Natural killer cell (primary cell): ENCODE results near the gene DCD. TPM values are rescaled to one million over a fixed set of nuclear protein-coding genes. Genes with fewer than 3 reads are reported as not detected.
A peak's percentile ranks its signal among the peaks of the same experiment; 100 is the strongest.

Experiments
- ATAC-seq, 3 donors: fragments of 150-1000 bp in 2 of 3; fragments of 200-7000 bp in 1 of 3; cut with Tn5 transposase; 1 replicate in 1 of 3; 2 replicates in 2 of 3; pipeline ENCODE4 v1.10.0; 2021; ENCODE audit warnings: mild to moderate bottlenecking in 2 of 3, moderate library complexity in 2 of 3
- DNase-seq, 2 donors: peaks; one replicate each; pipeline versions ENCODE4 v3.0.0 to v3.0.0-alpha.2; 2013 to 2021; ENCODE audit warnings: mixed read lengths in 1 of 2
- H3K27ac ChIP-seq: one replicate; pipeline ENCODE4 v1.5.1; 2013; ENCODE audit warnings: mild to moderate bottlenecking, low read length
- H3K27me3 ChIP-seq: one replicate; pipeline ENCODE4 v1.6.1; 2013; ENCODE audit warnings: low read length; ENCODE audit not compliant: control insufficient read depth, insufficient read depth
- H3K36me3 ChIP-seq: one replicate; pipeline ENCODE4 v1.6.1; 2013; ENCODE audit warnings: low read length; ENCODE audit not compliant: control insufficient read depth, insufficient read depth
- H3K4me1 ChIP-seq: one replicate; pipeline ENCODE4 v1.6.1; 2013; ENCODE audit warnings: low read length; ENCODE audit not compliant: control insufficient read depth, insufficient read depth
- H3K4me3 ChIP-seq: one replicate; pipeline ENCODE4 v1.5.1; 2013; ENCODE audit warnings: low read length
- H3K9me3 ChIP-seq: one replicate; pipeline ENCODE4 v1.6.1; 2013; ENCODE audit warnings: low read length; ENCODE audit not compliant: control insufficient read depth, insufficient read depth
- H3K27ac Mint-ChIP-seq, 2 donors: one replicate each; pipeline ENCODE4 v1.8.0; 2022; ENCODE audit warnings: mild to moderate bottlenecking in 2 of 2, mixed read lengths in 2 of 2, moderate library complexity in 1 of 2
- H3K27me3 Mint-ChIP-seq, 2 donors: one replicate each; pipeline ENCODE4 v1.8.0; 2022; ENCODE audit warnings: low read depth in 2 of 2, mixed read lengths in 2 of 2
- H3K36me3 Mint-ChIP-seq: one replicate; pipeline ENCODE4 v1.8.0; 2022; ENCODE audit warnings: mixed read lengths
- H3K4me1 Mint-ChIP-seq, 2 donors: one replicate each; pipeline ENCODE4 v1.8.0; 2022; ENCODE audit warnings: mixed read lengths in 2 of 2
- H3K4me3 Mint-ChIP-seq: one replicate; pipeline ENCODE4 v1.8.0; 2022; ENCODE audit warnings: mild to moderate bottlenecking, moderate library complexity, mixed read lengths
- H3K9me3 Mint-ChIP-seq, 2 donors: one replicate each; pipeline ENCODE4 v1.8.0; 2022; ENCODE audit warnings: mixed read lengths in 2 of 2
- CTCF ChIP-seq: fragments of 200-600 bp; IDR thresholded peaks from one replicate; pipeline ENCODE4 v1.8.0; 2022; ENCODE audit warnings: antibody characterized with exemption
- WGBS: methylation state at CpG from one replicate; pipeline ENCODE4 v1.1.7; 2013; ENCODE audit warnings: missing lambda C conversion rate; ENCODE audit not compliant: insufficient coverage; 5-methylcytosine and 5-hydroxymethylcytosine counted together
- intact Hi-C: fragments of 100-400 bp; cut with micrococcal nuclease; formaldehyde crosslinking; loops from one replicate; pipeline ENCODE4 v1.14.2; 2022
- total RNA-seq, 4 donors: library from RNA; stranded (reverse); fragments of 120-200 nt in 1 of 4; gene quantifications; one replicate each; pipeline versions ENCODE4 v1.2.3 to v1.2.4, GENCODE V29; 2013 to 2022

DCD gene
- total RNA-seq, 3 donors from 2014 or later (not counting 1 experiment from before 2014, with no cell fraction given): not detected

GRCh38 chr12:54603173-54603814 is 44.9 kb downstream of the DCD start:
- peak; percentile 77 for TF ChIP-seq CTCF
- H3K36me3 ChIP-seq: no peaks in the 10 kb centered on the region
- H3K4me3 ChIP-seq: no peak overlapping the region
- no peaks in the 10 kb centered on the region for H3K36me3 Mint-ChIP-seq
- no peaks in the 10 kb centered on the region for H3K9me3 Mint-ChIP-seq
- intact Hi-C loops: no loop called here
- no peak overlapping the region for H3K27ac Mint-ChIP-seq
- H3K27me3 Mint-ChIP-seq: peaks cover 9 to 17% of the 10 kb centered on the region in 2 donors
- H3K4me3 Mint-ChIP-seq: no peak overlapping the region
- 6% methylated on average over 5 of the region's 8 CpGs for WGBS
- ATAC-seq (peak; percentile 87 to 97 (median 96)), DNase-seq (peak; percentile 41 to 81)
- no peaks in the 10 kb centered on the region for H3K4me1 ChIP-seq
- H3K27ac ChIP-seq: no peak overlapping the region
- no peaks in the 10 kb centered on the region for H3K4me1 Mint-ChIP-seq
- no peaks in the 10 kb centered on the region for H3K9me3 ChIP-seq
- no peaks in the 10 kb centered on the region for H3K27me3 ChIP-seq

DNA sequence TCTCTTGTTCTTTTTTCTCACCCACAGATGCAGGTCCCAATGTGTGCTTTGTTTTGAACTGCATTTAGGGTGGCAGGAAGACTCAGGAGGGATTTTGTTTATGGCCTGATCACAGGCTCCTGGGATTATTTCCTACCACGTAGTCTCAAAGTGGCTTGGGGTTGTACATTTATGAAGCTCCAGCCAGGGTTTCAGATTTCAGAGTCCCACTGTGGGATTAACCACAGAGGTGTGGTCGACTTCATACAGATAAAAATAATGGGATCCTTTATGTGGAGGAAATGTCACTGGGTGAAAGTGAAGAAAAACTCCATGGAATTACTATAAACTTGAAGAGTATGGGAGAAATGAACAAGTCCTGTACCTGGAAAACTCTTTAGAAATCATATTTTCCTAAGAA is 45.5 kb downstream of the DCD start:
- H3K27ac Mint-ChIP-seq: no peak overlapping the region
- no peaks in the 10 kb centered on the region for H3K9me3 ChIP-seq
- no peaks in the 10 kb centered on the region for H3K36me3 Mint-ChIP-seq
- no peaks in the 10 kb centered on the region for H3K27me3 ChIP-seq
- H3K4me1 Mint-ChIP-seq: no peaks in the 10 kb centered on the region
- no peak overlapping the region for H3K4me3 ChIP-seq
- no peak for ATAC-seq
- H3K27me3 Mint-ChIP-seq: peaks cover 9 to 15% of the 10 kb centered on the region in 2 donors
- no peak overlapping the region for H3K4me3 Mint-ChIP-seq
- H3K36me3 ChIP-seq: no peaks in the 10 kb centered on the region
- no peak for TF ChIP-seq CTCF
- 53% methylated on average over 2 of the region's 2 CpGs for WGBS
- no peaks in the 10 kb centered on the region for H3K4me1 ChIP-seq
- DNase-seq: no peak
- no peak overlapping the region for H3K27ac ChIP-seq
- intact Hi-C loops: no loop called here
- no peaks in the 10 kb centered on the region for H3K9me3 Mint-ChIP-seq

DNA sequence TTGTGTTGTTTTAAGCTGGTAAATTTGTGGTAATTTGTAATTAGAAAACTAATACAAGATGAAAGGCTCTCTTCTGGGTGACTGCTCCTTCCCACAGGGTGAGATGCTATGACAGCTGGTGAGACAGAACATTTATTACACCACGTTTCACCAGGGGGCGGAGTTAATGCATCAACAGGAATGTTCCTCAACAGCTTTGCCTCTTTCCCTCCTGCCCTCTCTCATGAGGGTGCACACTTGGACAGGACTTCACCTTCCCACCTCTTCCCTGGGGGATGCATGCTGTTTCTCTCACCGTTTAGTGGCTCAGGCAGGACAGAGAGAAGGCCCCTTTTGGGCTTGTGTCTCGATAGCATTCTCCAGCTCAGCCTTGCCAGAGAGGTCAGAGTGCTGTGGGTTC is 46.3 kb downstream of the DCD start:
- H3K27me3 ChIP-seq: no peaks in the 10 kb centered on the region
- intact Hi-C loops: no loop called here
- H3K27ac Mint-ChIP-seq: no peak overlapping the region
- H3K4me3 ChIP-seq: no peak overlapping the region
- 69% methylated on average over 4 of the region's 4 CpGs for WGBS
- H3K4me1 ChIP-seq: no peaks in the 10 kb centered on the region
- H3K4me3 Mint-ChIP-seq: no peak overlapping the region
- H3K9me3 Mint-ChIP-seq: no peaks in the 10 kb centered on the region
- H3K9me3 ChIP-seq: no peaks in the 10 kb centered on the region
- TF ChIP-seq CTCF: no peak
- ATAC-seq (no peak), DNase-seq (no peak)
- H3K36me3 Mint-ChIP-seq: no peaks in the 10 kb centered on the region
- H3K27me3 Mint-ChIP-seq: peaks cover 5 to 10% of the 10 kb centered on the region in 2 donors
- H3K36me3 ChIP-seq: no peaks in the 10 kb centered on the region
- H3K4me1 Mint-ChIP-seq: no peaks in the 10 kb centered on the region
- H3K27ac ChIP-seq: no peak overlapping the region

DNA sequence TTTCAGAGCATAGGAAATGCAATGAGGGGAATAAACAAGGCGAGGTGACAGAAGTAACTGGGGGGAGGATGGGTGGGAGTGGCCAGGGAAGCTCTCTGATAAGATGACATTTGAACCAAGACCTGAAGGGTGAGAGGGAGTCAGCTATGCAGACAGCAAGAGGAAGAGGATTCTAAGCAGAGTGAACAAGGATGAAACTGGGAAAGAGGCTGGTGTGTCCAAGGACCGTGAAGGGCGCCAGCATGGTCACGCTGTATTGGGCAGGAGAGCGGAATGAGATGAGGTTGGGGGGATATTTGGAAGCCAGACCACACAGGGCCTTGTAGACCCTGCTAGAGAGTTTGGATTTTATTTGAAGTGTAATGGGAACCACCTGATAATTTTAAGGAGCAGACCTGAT is 49.2 kb downstream of the DCD start:
- no peaks in the 10 kb centered on the region for H3K36me3 ChIP-seq
- no peaks in the 10 kb centered on the region for H3K4me1 ChIP-seq
- Mint-ChIP-seq H3K9me3 (no peaks in the 10 kb centered on the region), H3K36me3 (no peaks in the 10 kb centered on the region), H3K27ac (no peak overlapping the region), H3K4me3 (no peak overlapping the region), H3K27me3 (peaks cover 10 to 11% of the 10 kb centered on the region in 2 donors), H3K4me1 (no peaks in the 10 kb centered on the region)
- TF ChIP-seq CTCF: no peak
- no peak overlapping the region for H3K4me3 ChIP-seq
- intact Hi-C loops: no loop called here
- WGBS: 89% methylated on average over 5 of the region's 5 CpGs
- ATAC-seq (no peak), DNase-seq (no peak)
- H3K27me3 ChIP-seq: no peaks in the 10 kb centered on the region
- H3K27ac ChIP-seq: no peak overlapping the region
- no peaks in the 10 kb centered on the region for H3K9me3 ChIP-seq
